Natural killer cell treated with Interleukin-12 subunit alpha and Interleukin-12 subunit beta and Interleukin-15 and Interleukin-18, amount 100 ng/mL, for 72 hours (primary cell): ENCODE data around the gene GSTT2. TPM values are rescaled to one million over a fixed set of nuclear protein-coding genes. Genes with fewer than 3 reads are reported as not detected.
A peak's percentile ranks its signal among the peaks of the same experiment; 100 is the strongest.
"Not testable (repeated sequence)": the region's sequence is repeated elsewhere in the genome, so short reads cannot be mapped to it uniquely, and the experiment has no call there.

Experiments
- ATAC-seq, 2 donors: fragments of 150-1000 bp; cut with Tn5 transposase in 1 of 2; sonication (Bioruptor Pico), chemical (Tn5 transposase) in 1 of 2; 2 replicates each; pipeline ENCODE4 v1.10.0; 2021
- DNase-seq: peaks from one replicate; pipeline ENCODE4 v3.0.0; 2022; ENCODE audit warnings: low spot score
- H3K27ac Mint-ChIP-seq, 2 donors: 1 replicate in 1 of 2; 2 replicates in 1 of 2; pipeline ENCODE4 v1.8.0; 2022; ENCODE audit warnings: mixed read lengths in 2 of 2, mild to moderate bottlenecking in 1 of 2, moderate library complexity in 1 of 2
- H3K27me3 Mint-ChIP-seq, 2 donors: 1 replicate in 1 of 2; 2 replicates in 1 of 2; pipeline ENCODE4 v1.8.0; 2022; ENCODE audit warnings: mixed read lengths in 2 of 2
- H3K36me3 Mint-ChIP-seq: one replicate; pipeline ENCODE4 v1.8.0; 2022; ENCODE audit warnings: mixed read lengths
- H3K4me1 Mint-ChIP-seq, 2 donors: 1 replicate in 1 of 2; 2 replicates in 1 of 2; pipeline ENCODE4 v1.8.0; 2022; ENCODE audit warnings: low read depth in 2 of 2, mixed read lengths in 2 of 2, mild to moderate bottlenecking in 1 of 2
- H3K4me3 Mint-ChIP-seq: one replicate; pipeline ENCODE4 v1.8.0; 2022; ENCODE audit warnings: mixed read lengths
- H3K9me3 Mint-ChIP-seq: 2 replicates; pipeline ENCODE4 v1.8.0; 2022; ENCODE audit warnings: mixed read lengths
- total RNA-seq, 2 donors: library from RNA; stranded (reverse); gene quantifications; one replicate each; pipeline ENCODE4 v1.2.3, GENCODE V29; 2022

Gene GSTT2
- total RNA-seq, 2 donors from 2014 or later = 0.47 TPM; not detected in 1

GRCh38 chr22:23961084-23961771 lies 18.7 kb upstream of the GSTT2 start, which contains the start of gene GSTT2B:
GSTT2B (minus strand) TSS chr22:23961195; CDS start chr22:23961131, 64 bp downstream.
- not testable (repeated sequence) for H3K27ac Mint-ChIP-seq, H3K4me3 Mint-ChIP-seq, DNase-seq, H3K27me3 Mint-ChIP-seq, H3K4me1 Mint-ChIP-seq, H3K9me3 Mint-ChIP-seq, H3K36me3 Mint-ChIP-seq
- ATAC-seq = peak in 1 of 2 donors; percentile 69

GRCh38 chr22:23966094-23966493 lies 13.8 kb upstream of the GSTT2 start:
- DNase-seq, H3K4me3 Mint-ChIP-seq, ATAC-seq, H3K27ac Mint-ChIP-seq, H3K36me3 Mint-ChIP-seq, H3K27me3 Mint-ChIP-seq, H3K9me3 Mint-ChIP-seq: not testable (repeated sequence)
- peaks cover 6 to 15% of the 10 kb centered on the region in 2 donors for H3K4me1 Mint-ChIP-seq

GRCh38 chr22:23966568-23966967 lies 13.4 kb upstream of the GSTT2 start, which contains the start of gene DDTL:
DDTL (plus strand) TSS chr22:23966888; CDS start chr22:23966915, 27 bp downstream.
- DNase-seq, H3K9me3 Mint-ChIP-seq, H3K36me3 Mint-ChIP-seq, H3K27me3 Mint-ChIP-seq, H3K27ac Mint-ChIP-seq, H3K4me3 Mint-ChIP-seq: not testable (repeated sequence)
- peak; percentile 98 to 99 for ATAC-seq
- peaks cover 6 to 20% of the 10 kb centered on the region in 2 donors for H3K4me1 Mint-ChIP-seq

DNA sequence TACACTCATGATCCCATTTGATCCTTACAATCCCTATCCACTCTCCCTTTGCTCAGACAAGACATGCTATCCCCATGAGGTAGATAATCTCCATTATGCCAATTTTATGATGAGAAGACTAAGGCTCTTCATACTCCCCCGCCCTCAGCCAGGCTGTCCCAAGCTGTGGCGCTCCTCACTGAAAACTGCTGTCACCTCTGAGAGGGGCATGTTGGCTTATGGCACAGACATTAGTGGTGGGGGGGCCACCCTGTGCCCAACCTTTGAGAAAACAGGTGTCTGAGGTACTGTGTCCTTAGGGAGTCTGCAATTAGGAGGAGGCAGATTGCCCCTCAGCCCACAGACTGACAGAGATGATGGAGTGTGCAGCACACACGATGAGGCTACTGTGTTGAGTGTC lies 10.9 kb upstream of the GSTT2 start:
- Mint-ChIP-seq H3K4me1 (peaks cover 9 to 21% of the 10 kb centered on the region in 2 donors), H3K27me3 (no peaks in the 10 kb centered on the region), H3K27ac (peak overlapping the region in 1 of 2 donors; percentile 0), H3K4me3 (peak overlapping the region; percentile 27), H3K9me3 (no peaks in the 10 kb centered on the region), H3K36me3 (peaks cover 9% of the 10 kb centered on the region)
- ATAC-seq (no peak), DNase-seq (no peak)

- Mint-ChIP-seq H3K4me3 (peak overlapping the region; percentile 41), H3K27ac (peak overlapping the region in 1 of 2 donors; percentile 0), H3K27me3 (no peaks in the 10 kb centered on the region), H3K36me3 (peaks cover 9% of the 10 kb centered on the region), H3K4me1 (peaks cover 9 to 21% of the 10 kb centered on the region in 2 donors), H3K9me3 (no peaks in the 10 kb centered on the region)
- ATAC-seq = no peak
- no peak for DNase-seq
Observed at GRCh38 chr22:23970201-23970641, 9.7 kb upstream of the GSTT2 start.

GRCh38 chr22:23970816-23971486 lies 9.0 kb upstream of the GSTT2 start:
- ATAC-seq = no peak
- H3K27me3 Mint-ChIP-seq = no peaks in the 10 kb centered on the region

DNA sequence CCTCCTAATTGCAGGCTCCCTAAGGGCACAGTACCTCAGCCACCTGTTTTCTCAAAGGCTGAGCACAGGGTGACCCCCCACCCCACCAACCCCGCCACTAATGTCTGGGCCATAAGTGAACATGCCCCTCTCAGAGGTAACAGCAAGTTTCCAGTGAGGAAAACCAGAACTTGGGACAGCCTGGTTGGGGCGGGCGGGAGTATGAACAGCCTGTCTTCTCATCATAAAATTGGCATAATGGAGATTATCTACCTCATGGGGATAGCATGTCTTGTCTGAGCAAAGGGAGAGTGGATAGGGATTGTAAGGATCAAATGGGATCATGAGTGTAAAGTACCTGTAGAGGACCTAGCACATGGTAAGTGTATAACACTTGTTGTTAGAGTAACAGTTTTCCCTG lies 8.0 kb upstream of the GSTT2 start:
- DNase-seq, H3K27me3 Mint-ChIP-seq, H3K27ac Mint-ChIP-seq, H3K9me3 Mint-ChIP-seq, ATAC-seq, H3K36me3 Mint-ChIP-seq: not testable (repeated sequence)
- peak overlapping the region; percentile 44 for H3K4me3 Mint-ChIP-seq
- H3K4me1 Mint-ChIP-seq = peaks cover 9 to 21% of the 10 kb centered on the region in 2 donors

More at GRCh38 chr22:23970816-23971486, 9.0 kb upstream of the GSTT2 start:
- peak overlapping the region; percentile 41 for H3K4me3 Mint-ChIP-seq
- H3K27ac Mint-ChIP-seq = peak overlapping the region in 1 of 2 donors; percentile 0
- H3K4me1 Mint-ChIP-seq = peaks cover 9 to 21% of the 10 kb centered on the region in 2 donors
- no peaks in the 10 kb centered on the region for H3K9me3 Mint-ChIP-seq
- H3K36me3 Mint-ChIP-seq = peaks cover 9% of the 10 kb centered on the region
- DNase-seq = no peak

DNA sequence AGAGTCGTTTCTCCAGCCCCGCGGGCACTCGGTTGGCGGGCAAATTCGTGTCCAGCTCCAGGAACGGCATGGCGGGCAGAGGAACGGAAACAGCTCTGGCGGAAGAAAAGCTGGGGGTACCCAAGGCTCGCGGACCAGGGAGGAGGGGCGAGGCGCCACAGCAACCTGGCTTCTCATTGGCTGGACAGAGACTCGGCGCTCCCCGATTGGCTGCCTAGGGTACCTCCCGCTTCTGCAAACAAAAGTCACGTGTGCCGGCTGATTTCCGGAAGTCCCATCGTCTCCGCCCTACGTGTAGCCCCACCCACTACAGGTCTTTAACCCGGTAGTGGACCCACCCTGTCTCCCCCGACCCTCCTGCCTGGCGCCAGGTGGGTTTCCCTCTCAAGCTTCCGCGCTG lies 5.6 kb upstream of the GSTT2 start, which contains the start of gene DDT:
Gene DDT (minus strand): TSS at position 97 of the 400 bp plus-strand sequence. CDS start 27 bp downstream, at position 70.
- DNase-seq, H3K27ac Mint-ChIP-seq, H3K36me3 Mint-ChIP-seq, H3K4me3 Mint-ChIP-seq, H3K27me3 Mint-ChIP-seq, H3K9me3 Mint-ChIP-seq: not testable (repeated sequence)
- ATAC-seq = peak; percentile 98 to 99
- peaks cover 9 to 21% of the 10 kb centered on the region in 2 donors for H3K4me1 Mint-ChIP-seq

DNA sequence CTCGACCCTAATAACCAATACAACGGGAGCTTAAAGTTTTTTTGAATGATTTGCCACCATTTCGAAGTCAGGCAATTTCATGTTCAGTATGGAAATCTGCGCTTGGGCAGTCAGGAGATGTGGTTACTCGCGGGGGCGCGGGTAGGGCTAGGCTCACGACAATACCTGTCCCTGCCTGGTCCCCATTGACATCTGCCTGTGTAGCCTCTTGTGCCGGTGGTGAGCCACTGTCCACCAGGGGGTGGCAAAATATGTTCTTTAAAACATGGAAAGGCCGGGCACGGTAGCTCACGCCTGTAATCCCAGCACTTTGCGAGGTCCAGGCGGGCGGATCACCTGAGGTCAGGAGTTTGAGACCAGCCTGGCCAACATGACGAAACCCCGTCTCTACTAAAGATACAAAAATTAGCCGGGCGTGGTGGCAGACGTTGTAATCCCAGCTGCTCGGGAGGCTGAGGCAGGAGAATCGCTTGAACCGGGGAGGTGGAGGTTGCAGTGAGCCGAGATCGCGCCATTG lies 5.0 kb upstream of the GSTT2 start:
- H3K36me3 Mint-ChIP-seq, H3K27me3 Mint-ChIP-seq, H3K4me3 Mint-ChIP-seq, H3K9me3 Mint-ChIP-seq, H3K27ac Mint-ChIP-seq, DNase-seq: not testable (repeated sequence)
- peaks cover 9 to 16% of the 10 kb centered on the region in 2 donors for H3K4me1 Mint-ChIP-seq
- peak in 1 of 2 donors; percentile 31 for ATAC-seq

DNA sequence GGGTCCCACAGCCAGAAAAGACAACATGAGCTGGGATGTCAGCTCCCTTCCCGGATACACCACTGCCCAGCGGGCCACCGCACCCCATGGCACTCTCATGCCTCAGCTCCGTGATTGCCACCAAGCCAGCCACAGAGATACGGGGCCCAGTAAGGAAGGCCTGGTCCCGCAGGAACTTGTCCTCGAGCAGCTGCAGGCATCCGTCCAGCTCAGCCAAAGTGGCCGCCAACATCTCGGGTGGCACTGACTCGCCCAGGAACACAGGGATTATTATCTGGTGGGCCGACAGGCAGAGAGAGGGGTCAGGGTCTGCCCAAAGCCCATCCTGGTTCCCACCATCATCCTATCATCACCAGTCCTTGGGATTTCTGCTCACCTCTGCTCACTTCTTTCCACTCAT lies 2.6 kb upstream of the GSTT2 start:
- not testable (repeated sequence) for H3K4me3 Mint-ChIP-seq, H3K27ac Mint-ChIP-seq, H3K4me1 Mint-ChIP-seq, DNase-seq, H3K27me3 Mint-ChIP-seq, ATAC-seq, H3K9me3 Mint-ChIP-seq, H3K36me3 Mint-ChIP-seq

GRCh38 chr22:23980567-23980966 lies 633 bp downstream of the GSTT2 start:
- not testable (repeated sequence) for ATAC-seq, H3K36me3 Mint-ChIP-seq, DNase-seq, H3K9me3 Mint-ChIP-seq, H3K4me1 Mint-ChIP-seq, H3K27me3 Mint-ChIP-seq, H3K4me3 Mint-ChIP-seq, H3K27ac Mint-ChIP-seq

GRCh38 chr22:23984430-23984829 lies 4.5 kb downstream of the GSTT2 start:
- Mint-ChIP-seq H3K36me3 (no peaks in the 10 kb centered on the region), H3K27me3 (peaks cover 5% of the 10 kb centered on the region in 2 donors), H3K9me3 (no peaks in the 10 kb centered on the region), H3K4me3 (no peak overlapping the region), H3K27ac (peak overlapping the region in 1 of 2 donors; percentile 9), H3K4me1 (peaks cover 3 to 4% of the 10 kb centered on the region in 2 donors)
- DNase-seq = no peak
- peak; percentile 77 to 81 for ATAC-seq

DNA sequence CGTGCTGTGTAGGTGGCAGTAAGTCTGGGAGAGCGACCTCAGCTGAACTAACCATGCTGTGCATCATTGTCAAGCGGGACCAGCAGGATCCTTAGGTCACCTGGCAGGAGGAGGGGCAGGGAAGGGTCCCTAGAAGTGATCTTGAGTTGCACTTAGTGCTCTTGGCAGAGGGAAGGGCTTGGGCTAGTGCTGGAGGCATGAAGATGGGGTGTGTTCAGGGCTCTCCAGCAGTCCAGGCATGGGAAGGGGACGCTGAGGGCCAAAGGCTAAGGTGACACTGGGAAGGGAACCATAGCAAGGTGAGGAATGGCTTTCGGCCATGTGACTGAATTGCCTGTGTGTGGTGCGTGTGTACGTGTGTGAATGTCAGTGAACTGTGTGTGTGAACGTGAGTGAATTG lies 6.2 kb downstream of the GSTT2 start:
- not testable (repeated sequence) for ATAC-seq

More for the DNA sequence above, 6.2 kb downstream of the GSTT2 start:
- not testable (repeated sequence) for DNase-seq, H3K9me3 Mint-ChIP-seq, H3K27me3 Mint-ChIP-seq, H3K4me3 Mint-ChIP-seq, H3K4me1 Mint-ChIP-seq, H3K36me3 Mint-ChIP-seq, H3K27ac Mint-ChIP-seq
